COLO668 (cell line): ENCODE measurements around the gene UBR7.
"Not testable (repeated sequence)": the region's sequence is repeated elsewhere in the genome, so short reads cannot be mapped to it uniquely, and the experiment has no call there.

Experiments
- DNase-seq: peaks from one replicate; lab custom pipeline; 2025; ENCODE audit not compliant: unreplicated experiment; lab: John Stamatoyannopoulos, UW

UBR7 gene

DNA sequence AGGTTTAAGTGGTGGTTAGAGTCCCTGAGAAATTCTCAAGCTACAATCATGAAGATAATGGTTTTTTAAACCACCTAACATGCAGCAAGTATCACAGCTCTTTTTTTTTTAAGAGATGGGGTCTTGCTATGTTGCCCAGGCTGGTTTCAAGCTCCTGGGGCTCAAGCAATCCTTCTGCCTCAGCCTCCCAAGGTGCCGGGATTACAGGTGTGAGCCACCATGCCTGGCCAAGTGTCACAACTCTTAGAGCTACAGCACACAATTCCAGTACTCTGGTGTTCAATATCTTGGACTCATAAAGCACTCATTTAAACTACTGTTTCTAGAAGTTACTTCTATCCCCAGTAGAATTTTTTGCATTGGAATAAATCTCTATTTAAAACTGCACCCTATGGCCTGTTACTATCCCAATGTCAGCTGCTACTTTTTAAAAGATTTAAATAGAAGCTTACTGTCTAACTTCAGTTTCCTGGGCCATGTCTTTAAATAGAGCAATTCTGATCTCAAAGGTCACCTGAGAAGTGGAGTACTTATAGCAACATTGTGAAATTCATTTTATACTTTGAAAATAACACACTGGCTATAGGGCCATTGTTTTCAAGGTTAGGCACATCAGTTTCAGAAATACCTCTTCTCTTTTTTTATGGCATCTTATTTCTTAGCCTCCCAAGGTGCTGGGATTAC, 11.6 kb upstream of the UBR7 start:
- DNase-seq: no peak

DNA sequence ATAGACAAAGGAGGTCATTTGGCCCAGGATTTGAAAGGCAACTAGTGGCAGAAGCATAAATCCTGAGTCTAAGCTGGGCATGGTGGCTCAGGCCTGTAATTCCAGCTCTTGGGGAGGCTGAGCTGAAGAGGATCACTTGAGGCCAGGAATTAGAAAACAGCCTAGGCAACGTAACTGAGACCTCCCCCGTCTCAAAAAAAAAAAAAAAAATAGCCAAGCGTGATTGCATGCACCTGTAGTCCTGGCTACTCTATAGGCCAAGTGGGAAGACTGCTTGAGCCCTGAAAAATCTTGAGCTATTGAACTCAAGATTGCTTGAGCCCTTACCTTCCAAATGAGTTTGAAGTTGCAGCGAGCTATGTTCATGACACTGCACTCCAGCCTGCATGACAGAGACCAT, 8.0 kb upstream of the UBR7 start:
- DNase-seq: no peak

DNA sequence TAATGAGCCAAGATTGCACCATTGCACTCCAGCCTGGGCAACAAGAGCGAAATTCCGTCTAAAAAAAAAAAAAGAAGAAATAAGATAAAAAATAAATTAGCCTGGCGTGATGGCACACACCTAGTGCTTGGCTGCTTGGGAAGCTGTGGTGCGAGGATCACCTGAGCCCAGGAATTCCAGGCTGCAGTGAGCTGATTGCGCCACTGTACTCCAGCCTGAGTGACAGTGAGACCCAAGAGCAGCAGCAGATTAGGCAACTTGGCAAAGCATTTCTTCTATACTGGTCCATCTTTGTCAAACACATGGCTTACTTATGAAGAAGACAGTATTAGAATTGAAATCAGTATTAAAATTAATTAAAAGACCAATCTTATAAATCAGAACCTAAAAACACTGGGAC, 6.5 kb upstream of the UBR7 start:
- no peak for DNase-seq

DNA sequence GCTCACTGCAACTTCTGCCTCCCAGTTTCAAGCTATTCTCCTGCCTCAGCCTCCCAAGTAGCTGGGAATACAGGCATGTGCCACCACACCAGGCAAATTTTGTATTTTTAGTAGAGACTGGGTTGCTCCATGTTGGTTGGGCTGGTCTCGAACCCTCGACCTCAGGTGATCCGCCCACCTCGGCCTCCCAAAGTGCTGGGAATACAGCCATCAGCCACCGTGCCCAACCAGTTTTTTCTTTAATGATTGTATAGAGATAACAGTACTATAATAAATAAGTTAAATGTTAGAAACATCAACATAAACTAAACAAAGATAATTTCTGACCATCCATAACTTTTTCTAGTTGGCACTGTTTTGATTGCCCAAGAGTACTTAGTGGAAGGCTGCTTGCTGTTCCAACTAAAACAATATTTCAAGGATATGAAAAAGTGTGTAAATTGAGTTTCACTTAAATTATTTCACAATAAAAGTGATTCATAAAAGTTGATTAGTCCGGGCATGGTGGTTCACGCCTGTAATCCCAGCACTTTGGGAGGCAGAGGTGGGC, 5.8 kb upstream of the UBR7 start:
- no peak for DNase-seq

DNA sequence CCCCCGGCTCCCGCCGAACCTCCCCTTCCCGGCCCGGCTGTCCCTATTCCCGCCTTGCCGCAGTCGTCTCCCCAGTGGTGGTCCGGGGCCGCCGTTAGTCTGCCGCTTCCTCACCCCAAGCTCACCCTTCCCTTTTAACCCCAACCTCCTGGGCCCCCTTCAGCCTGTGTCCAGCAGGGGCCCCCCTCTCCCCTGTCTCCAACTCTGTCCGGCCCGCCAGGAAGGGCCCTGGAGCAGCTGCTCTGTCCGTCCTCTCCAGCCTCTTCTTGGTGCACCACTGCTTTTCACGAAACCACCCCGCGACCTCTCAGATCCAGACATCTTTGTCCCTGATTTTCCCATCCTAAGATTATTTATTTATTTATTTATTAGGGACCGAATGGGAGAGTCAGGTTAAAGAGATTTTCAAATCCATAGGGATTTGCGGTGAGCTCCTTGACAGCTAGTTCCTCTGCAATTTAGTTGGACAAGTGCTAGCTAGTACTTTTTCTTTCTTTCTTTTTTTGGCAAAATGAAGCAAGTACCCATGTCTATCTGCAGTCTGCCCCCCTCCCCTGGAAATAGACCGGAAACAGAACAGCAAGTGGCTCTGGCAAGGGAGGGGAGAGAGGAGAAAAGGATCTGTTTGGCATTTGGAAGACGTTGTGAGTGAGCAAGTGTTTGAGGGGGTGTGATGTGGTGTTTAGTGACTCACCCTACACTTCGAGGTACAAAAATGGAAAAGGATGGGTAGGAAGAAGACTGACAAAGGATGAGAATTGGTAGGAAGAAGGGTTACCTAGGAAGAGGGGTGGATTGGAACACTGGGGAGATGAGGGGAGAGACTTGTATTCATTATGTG, 632 bp downstream of the UBR7 start:
- peak; percentile 77 for DNase-seq

DNA sequence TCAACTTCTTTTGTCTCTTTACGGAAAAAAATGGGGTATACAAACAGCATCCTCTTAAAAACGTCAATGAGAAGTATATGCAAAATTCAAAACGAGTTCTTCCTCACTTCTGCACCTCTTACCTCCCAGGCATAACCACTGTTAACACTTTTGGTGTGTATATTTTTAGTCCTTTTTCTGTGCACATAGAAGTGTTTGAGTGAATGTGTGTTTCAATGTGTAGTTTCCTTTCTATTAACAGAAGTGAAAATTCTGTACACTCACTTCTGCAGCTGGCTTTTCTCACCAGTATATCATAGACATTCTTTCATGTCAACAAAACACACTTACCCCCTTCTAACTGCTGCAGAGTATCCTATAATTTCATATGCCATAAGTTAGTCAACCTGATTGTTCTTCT, 5.4 kb downstream of the UBR7 start:
- no peak for DNase-seq

DNA sequence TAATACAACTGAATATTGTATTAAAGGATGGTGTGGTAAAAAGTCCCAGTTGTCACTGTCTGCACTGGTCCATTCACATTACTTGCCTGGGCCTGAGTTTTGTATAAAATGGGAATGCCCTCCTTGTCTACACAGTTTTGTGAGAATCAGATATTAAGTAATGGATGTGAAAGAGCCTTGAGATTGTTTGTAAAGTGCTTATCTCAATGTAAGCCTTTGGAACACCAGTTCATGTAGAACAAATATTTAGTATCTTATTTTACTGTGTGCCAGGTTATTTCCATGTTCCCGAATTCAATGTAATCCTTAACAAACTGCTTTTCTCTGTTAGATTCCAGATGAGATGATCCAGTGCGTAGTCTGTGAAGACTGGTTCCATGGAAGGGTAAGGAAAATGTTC, 7.5 kb downstream of the UBR7 start:
- DNase-seq: no peak

DNA sequence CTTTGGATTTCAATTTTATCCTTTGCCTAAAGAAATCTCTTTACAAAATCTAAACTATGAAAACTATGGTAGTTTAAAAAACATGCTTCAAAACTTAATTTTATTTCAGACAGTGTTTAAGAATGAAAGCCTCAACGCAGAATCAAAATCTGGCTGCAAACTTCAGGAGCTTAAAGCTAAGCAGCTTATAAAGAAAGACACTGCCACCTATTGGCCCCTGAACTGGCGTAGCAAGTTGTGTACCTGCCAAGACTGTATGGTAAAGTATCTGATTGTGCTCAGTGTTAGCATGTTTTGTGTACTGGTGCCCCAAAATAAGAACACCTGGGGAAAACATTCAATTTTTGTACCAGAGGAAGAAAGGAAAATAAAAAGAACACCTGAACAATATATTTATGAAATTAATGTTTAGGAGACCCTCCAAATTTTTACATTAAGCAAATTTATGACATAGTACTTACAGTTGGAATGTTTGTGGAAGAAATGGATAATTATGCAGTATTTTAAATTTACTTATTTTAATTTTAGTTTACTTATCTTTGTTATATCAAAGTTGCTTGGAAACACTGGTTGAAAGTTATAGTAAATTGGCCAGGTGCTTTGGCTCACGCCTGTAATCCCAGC, 12.2 kb downstream of the UBR7 start:
- peak; percentile 33 for DNase-seq

DNA sequence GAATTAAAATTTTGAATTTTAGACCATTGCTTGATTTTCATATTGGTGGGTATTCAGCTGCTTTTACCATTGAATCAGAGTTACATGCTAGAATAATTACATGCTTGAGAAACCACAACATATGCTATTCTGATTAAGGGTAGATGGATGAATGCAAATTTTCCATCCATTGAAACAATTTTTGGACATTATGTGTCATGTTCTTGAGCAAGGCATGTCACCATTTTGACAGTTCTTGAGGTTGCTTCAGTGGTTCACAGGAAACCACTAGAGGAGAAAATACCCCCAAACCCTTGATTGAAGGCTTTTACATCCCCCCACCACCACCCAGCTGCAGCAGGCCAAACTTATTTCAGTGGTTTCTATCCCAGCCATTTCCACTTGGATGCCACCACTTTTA, 13.5 kb downstream of the UBR7 start:
- DNase-seq: no peak

DNA sequence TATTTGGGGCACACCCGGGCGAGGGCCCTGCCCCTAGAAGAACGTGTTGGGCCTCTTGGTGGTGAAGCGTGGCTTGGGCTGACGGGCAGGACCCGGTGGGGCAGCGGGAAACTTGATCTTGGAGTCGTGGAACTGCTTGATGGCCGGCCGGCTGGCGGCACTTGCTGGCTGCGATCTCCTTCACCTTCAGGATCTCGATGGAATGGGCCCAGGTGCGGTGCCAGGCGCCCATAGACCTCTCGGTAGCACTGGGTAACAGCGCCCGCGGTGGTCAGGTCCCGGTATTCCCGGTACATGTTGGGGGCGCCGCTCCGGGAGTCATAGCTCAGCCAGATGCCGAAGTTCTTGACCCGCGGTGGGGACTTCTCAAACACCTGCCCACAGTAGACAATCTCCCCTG, 16.5 kb downstream of the UBR7 start:
- DNase-seq: no peak

DNA sequence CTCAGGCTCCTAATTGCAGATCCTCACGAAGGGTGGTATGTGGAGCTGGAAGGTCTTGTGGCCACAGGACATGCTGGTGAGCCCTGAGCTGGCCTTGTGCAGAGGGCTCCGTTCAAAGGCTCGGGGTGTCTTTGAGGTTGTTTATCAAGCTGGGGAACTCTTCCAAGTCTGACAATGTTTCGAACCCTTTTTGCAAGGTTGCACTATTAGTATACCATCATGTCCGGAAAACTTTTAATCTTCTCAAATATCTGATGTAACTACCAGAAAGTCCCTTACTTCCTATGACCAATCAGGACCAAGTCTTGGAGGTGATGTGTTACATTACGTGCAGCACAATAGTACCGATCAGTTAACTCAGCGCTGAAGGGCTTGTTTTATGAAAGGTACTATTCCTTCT, 21.5 kb downstream of the UBR7 start:
- no peak for DNase-seq

DNA sequence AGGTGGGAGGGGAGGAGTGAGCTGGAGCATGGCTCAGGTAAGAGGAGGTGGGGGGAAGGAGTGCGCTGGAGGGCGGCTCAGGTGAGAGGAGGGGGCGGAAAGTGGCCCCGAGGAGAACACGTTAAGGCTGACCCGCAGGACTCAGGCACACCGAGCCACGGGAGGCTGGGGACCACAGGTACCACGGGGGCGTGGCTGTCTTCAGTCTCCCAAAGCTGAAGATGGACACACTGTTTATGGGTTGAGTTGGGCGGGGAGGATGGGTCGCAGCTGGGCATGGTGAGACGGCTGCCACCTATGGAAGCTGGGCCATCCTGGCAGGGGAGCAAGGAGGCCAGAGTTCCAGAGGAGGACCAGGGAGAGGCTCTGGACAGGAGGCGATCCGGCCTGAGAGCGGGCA, 23.5 kb downstream of the UBR7 start:
- no peak for DNase-seq

DNA sequence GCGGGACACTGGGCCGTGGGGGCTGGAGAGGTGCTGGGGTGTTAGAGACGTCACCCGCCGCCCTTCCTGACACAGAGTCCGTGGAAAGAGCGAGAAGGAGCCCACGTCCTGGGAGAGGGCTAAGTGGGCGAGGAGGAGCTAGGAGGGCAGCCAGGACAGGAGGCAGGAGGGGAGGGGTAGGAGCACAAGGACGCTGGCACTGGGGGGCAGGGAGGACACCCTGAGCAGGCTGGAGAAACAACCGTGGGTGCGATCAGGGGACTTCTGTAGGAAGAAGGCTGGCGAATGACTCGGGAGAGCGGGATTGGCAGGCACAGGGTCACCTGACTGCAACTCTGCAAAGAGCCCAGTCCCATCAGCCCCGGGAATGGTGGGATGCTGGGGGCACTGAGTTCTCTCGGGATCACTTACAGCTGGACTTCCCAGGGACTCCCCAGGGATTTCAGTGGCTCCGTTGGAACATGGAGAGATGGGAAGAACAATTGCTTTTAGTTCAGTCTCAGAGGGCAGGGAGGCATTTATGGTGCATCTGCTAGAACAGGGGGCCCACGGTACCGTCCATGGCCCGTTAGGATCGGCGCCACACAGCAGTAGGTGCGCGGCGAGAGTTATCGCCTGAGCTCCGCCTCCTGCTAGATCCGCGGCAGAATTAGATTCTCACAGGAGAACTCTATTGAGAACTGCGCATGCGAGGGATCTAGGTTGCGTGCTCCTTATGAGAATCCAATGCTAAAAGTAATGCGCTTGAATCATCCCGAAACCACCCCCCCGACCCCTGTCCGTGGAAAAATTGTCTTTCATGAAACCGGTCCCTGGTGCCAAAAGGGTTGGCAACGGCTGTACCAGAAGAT, 24.3 kb downstream of the UBR7 start:
- DNase-seq: peak; percentile 36

DNA sequence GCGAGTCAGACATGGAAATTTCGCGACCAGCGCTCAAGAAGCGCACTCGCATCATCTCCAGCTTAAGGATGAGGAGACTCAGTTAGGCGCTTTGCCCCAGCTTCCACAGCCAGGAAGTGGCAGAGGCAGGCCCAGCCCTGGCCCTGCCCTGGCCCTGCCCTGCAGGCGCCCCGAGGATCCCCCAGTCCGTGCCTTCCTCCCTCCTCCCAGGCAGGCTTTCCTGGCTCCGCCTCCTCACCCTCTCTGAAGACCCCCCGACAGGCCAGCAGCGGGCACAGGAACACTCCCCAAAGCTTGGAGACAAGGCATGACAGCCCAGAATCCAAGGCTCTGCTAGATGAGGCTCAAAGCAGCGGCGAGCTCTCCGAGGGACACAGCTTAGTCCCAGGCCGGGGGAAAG, 25.1 kb downstream of the UBR7 start:
- no peak for DNase-seq

DNA sequence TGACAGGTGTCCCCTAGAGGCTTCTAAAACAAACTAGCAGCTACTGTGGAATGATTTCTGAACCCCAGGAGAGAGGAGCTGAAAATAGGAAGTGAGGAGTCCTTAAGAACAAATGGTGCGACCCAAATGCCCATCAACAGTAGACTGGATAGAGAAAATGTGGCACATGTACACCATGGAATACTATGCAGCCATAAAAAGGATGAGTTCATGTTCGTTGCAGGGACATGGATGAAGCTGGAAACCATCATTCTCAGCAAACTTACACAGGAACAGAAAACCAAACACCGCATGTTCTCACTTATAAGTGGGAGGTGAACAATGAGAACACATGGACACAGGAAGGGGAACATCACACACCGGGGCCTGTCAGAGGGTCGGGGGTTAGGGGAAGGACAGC, 26.0 kb downstream of the UBR7 start:
- DNase-seq: not testable (repeated sequence)

DNA sequence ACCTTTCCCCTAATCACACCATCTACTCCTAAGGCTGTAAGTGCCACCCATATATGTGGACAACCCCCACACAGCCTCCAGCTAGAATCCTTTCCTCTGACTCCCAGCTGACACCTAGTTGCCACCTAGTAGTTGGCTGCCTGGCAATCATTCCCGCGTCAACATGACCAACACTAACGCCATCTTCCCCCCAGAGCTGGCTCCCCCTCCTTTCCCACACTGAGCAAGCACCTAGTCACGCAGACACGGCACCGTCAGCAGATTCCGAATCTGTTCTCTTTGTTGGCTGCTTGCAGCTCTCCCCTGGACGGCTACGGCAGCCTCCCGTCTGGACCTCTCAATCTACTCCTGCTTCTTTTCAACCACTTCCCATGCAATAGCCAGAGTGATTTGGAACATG, 27.7 kb downstream of the UBR7 start:
- no peak for DNase-seq

DNA sequence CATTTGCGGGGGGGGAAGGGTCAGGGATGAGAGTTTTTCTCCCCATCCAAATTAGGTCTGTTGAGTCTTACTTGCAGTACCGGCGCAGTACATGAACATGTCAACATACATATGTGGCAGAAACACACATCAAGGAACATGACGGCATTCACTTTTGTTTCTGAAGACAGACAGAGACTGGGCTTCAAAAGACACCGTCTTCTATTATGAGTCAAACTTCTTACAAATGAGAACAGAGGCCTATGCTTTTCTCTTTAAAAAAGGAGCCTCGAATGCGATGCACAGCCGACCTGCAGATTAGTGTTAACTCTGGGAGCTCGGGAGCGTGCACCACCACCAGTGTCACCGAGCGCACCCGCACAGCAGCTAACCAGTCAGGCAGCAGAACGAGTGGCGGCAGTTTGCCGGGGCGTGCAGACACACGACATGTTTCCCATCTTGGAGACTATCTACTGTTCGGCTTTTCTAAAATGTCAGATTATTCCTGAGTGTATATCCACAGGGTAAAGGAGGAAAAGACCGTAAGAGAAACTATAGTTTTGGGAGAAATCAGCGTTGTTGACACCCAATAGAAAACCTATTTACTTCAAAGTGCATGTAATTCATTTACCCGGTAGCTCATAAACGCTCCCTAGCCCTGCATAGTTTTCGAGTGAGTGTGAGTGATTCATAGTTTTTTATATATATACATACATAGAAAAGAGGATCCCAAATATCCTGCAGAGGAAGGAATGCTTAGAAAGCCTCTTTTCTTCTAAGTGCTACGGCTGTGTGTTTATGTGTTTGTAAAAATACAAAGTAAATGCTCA, 33.0 kb downstream of the UBR7 start:
- DNase-seq: no peak

DNA sequence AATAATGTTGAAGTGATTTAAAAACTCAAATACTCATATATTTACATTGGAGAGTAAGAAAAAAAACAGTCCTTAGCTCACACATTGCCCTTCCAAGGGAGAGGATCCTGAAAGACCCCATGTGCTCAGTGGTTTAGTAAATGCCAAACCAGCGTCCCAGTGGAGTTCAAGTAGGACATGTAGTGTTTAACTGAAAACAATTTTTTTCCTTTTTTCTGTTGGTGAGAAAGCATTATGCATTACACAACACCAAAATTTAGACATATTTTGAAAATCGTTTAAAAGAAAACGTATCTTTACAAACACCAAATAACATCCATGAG, 33.6 kb downstream of the UBR7 start:
- DNase-seq: no peak

DNA sequence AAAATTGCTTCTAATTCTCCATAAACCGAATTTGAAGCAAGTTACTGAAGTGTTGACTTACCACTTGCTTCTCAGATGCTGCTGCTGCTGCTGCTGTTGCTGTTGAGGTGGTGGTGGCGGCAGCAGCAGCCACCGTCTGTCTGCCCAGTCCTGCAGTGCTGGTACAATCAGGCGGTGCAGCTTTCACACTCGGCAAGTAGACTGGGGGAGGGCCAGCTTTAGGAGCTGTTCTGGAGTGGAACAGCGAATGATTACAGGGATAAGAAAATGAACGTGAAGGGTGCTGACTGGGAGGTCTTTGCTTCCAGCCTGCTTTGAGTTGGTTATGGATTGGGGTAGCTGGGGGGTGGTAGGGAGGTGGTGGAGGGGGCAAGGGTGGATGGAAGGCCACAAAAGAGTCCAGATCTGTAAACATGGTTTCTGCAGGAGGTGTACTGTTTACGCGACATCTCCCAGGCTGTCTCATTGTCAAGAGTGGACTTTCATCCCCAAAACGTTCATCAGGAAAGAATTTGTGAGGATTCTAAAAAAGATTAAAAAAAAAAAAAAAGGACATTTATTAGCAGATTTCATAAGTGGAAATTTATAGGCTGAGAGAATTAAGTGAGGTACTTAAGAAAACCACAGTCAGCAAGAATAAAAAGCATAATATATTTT, 38.8 kb downstream of the UBR7 start:
- no peak for DNase-seq

DNA sequence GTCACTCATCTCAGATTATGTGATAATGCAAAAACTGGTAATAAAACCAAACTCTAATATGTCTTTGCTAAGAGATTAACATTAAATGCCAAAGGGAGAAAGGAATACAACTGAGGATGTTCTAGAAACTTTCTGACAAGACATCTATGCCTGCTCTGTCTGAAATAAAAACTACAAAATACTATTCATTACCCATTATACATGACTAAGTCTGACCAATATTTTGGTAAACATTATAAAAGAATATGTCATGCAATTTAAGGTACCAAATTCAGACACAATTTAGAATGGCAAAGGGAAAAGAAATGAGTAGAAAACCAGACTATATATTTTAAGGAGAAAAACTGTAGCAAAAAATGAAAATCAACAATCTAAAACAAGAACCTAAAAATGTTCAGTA, 39.5 kb downstream of the UBR7 start:
- DNase-seq: no peak
